Aorta (tissue), 5 donors: ENCODE data around the gene RTEL1. TPM values are rescaled to one million over a fixed set of nuclear protein-coding genes. Genes with fewer than 3 reads are reported as not detected.

Experiments used
- ATAC-seq: fragments of 200-7000 bp; cut with Tn5 transposase; one replicate; pipeline ENCODE4 v1.9.1; 2022; ENCODE audit warnings: moderate library complexity; ENCODE audit not compliant: low FRiP score
- DNase-seq, 2 donors: peaks; one replicate each; pipeline ENCODE4 v3.0.0-alpha.2; 2020
- H3K27ac ChIP-seq, 2 donors: one replicate each; pipeline ENCODE4 v1.5.1; 2013; ENCODE audit warnings: low read length in 2 of 2, mild to moderate bottlenecking in 2 of 2, moderate library complexity in 2 of 2, control low read depth in 1 of 2, inconsistent platforms in 1 of 2, low read depth in 1 of 2
- H3K27me3 ChIP-seq, 2 donors: one replicate each; pipeline ENCODE4 v1.6.1; 2013; ENCODE audit warnings: control low read depth in 1 of 2, low read length in 1 of 2, mild to moderate bottlenecking in 1 of 2, moderate library complexity in 1 of 2; ENCODE audit not compliant: insufficient read depth in 2 of 2, control insufficient read depth in 1 of 2
- H3K36me3 ChIP-seq, 2 donors: one replicate each; pipeline ENCODE4 v1.6.1; 2013; ENCODE audit warnings: control low read depth in 1 of 2, low read length in 1 of 2, mild to moderate bottlenecking in 1 of 2; ENCODE audit not compliant: insufficient read depth in 2 of 2, control insufficient read depth in 1 of 2
- H3K4me1 ChIP-seq, 2 donors: one replicate each; pipeline ENCODE4 v1.6.1; 2013; ENCODE audit warnings: low read length in 2 of 2, control low read depth in 1 of 2, mild to moderate bottlenecking in 1 of 2, moderate library complexity in 1 of 2; ENCODE audit not compliant: insufficient read depth in 2 of 2, control insufficient read depth in 1 of 2
- H3K4me3 ChIP-seq, 2 donors: one replicate each; pipeline ENCODE4 v1.5.1; 2013; ENCODE audit warnings: low read length in 2 of 2, control low read depth in 1 of 2, mild to moderate bottlenecking in 1 of 2
- H3K9me3 ChIP-seq: one replicate; pipeline ENCODE4 v1.6.1; 2013; ENCODE audit warnings: mild to moderate bottlenecking, low read length; ENCODE audit not compliant: control insufficient read depth
- WGBS, 2 donors: extraction: QIAGEN DNeasy Blood & Tissue Kit; methylation state at CpG; one replicate each; pipeline ENCODE4 v1.1.7; 2013; 5-methylcytosine and 5-hydroxymethylcytosine counted together
- intact Hi-C, 2 donors: fragments of 100-400 bp; cut with DNase I; formaldehyde crosslinking; loops; one replicate each; pipeline versions ENCODE4 v1.14.2 to v1.15.0; 2022
- polyA plus RNA-seq, 2 donors: library from polyadenylated mRNA; stranded (reverse); fragments of 200-250 nt; gene quantifications; one replicate each; pipeline ENCODE4 v1.2.3, GENCODE V29; 2013
- total RNA-seq, 2 donors: library from RNA; stranded (reverse); fragmentation: NEBNext Ultra II Directional; extraction: Animal tissue kit (Norgen Biotek cat#: 25700); gene quantifications; one replicate each; pipeline ENCODE4 v1.2.1, GENCODE V29; 2021
- donor health status: healthy with polysubstance abuse.
- donor health status: Bipolar disorder and iron deficiency.
- donor health status: DM: no; HTN: no; CAD: no.
- donor health status: DM: no; HTN: no; CAD: no.
- donor health status: DM: yes; HTN: yes; CAD: no.

Gene RTEL1
- total and polyA plus RNA-seq, 4 donors, result 6.8 to 114 (median 39.3) TPM

GRCh38 chr20:63706852-63707557, 48.9 kb downstream of the RTEL1 start:
- WGBS, 2 donors, result 4 to 5% methylated on average over 51 to 56 of the region's 56 CpGs
- DNase-seq (peak; percentile 64 to 85), ATAC-seq (peak; percentile 32)
- H3K27me3 ChIP-seq, result no peaks in the 10 kb centered on the region
- H3K36me3 ChIP-seq, result peaks cover 0 to 1% of the 10 kb centered on the region in 2 donors
- no peaks in the 10 kb centered on the region for H3K9me3 ChIP-seq
- H3K27ac ChIP-seq, result peak overlapping the region; percentile 6 to 84
- H3K4me3 ChIP-seq, result peak overlapping the region; percentile 93 to 96
- H3K4me1 ChIP-seq, result no peaks in the 10 kb centered on the region
- intact Hi-C loops, result loop anchor here in 1 of 2 donors (1.0 kb wide), 1 partner anchor 49 kb away; the partner anchor contains the start of gene RTEL1

- Histone ChIP-seq H3K4me1 (no peaks in the 10 kb centered on the region), H3K27ac (peak within 1 kb of the TSS; percentile 6 to 84), H3K27me3 (no peaks in the 10 kb centered on the region), H3K36me3 (peaks cover 0 to 1% of the 10 kb centered on the region in 2 donors), H3K9me3 (no peaks in the 10 kb centered on the region), H3K4me3 (peak within 1 kb of the TSS; percentile 93 to 96)
- ATAC-seq (peak; percentile 95), DNase-seq (peak; percentile 94 to 97)
- intact Hi-C loops, result loop anchor here in 1 of 2 donors (1.0 kb wide), 1 partner anchor 49 kb away; the partner anchor contains the start of gene RTEL1
- 0% methylated on average over 44 to 98 of the region's 98 CpGs for WGBS, 2 donors
Observed at GRCh38 chr20:63707558-63708300, 49.6 kb downstream of the RTEL1 start, which contains the start of the genes ARFRP1 and ZGPAT. Gene ARFRP1, minus strand, starts transcription at chr20:63707976. Its CDS starts 885 bp downstream, at chr20:63707091. Gene ZGPAT, plus strand, starts transcription at chr20:63708039. Its CDS starts 542 bp downstream, at chr20:63708581.

- ATAC-seq (no peak), DNase-seq (no peak)
- Histone ChIP-seq H3K9me3 (no peaks in the 10 kb centered on the region), H3K36me3 (peaks cover 0 to 1% of the 10 kb centered on the region in 2 donors), H3K27ac (peak overlapping the region in 1 of 2 donors; percentile 14), H3K4me1 (no peaks in the 10 kb centered on the region), H3K4me3 (peak overlapping the region; percentile 93 to 96), H3K27me3 (no peaks in the 10 kb centered on the region)
- intact Hi-C loops, result no loop called here
- 22 to 23% methylated on average over 59 to 67 of the region's 67 CpGs for WGBS, 2 donors
Observed at GRCh38 chr20:63708301-63709148, 50.4 kb downstream of the RTEL1 start.

GRCh38 chr20:63709149-63709527, 51.0 kb downstream of the RTEL1 start:
- Histone ChIP-seq H3K36me3 (peaks cover 0 to 1% of the 10 kb centered on the region in 2 donors), H3K27ac (no peak overlapping the region), H3K9me3 (no peaks in the 10 kb centered on the region), H3K4me1 (no peaks in the 10 kb centered on the region), H3K27me3 (no peaks in the 10 kb centered on the region), H3K4me3 (no peak overlapping the region)
- no peak for ATAC-seq
- WGBS, 2 donors, result 91 to 93% methylated on average over 17 of the region's 17 CpGs
- DNase-seq, result no peak
- intact Hi-C loops, result no loop called here

GRCh38 chr20:63711085-63711645, 53.1 kb downstream of the RTEL1 start:
- Histone ChIP-seq H3K36me3 (peaks cover 2 to 4% of the 10 kb centered on the region in 2 donors), H3K9me3 (no peaks in the 10 kb centered on the region), H3K27me3 (no peaks in the 10 kb centered on the region), H3K27ac (no peak overlapping the region), H3K4me3 (no peak overlapping the region), H3K4me1 (no peaks in the 10 kb centered on the region)
- 78 to 82% methylated on average over 12 of the region's 12 CpGs for WGBS, 2 donors
- intact Hi-C loops, result no loop called here
- DNase-seq (peak in 1 of 2 donors; percentile 49), ATAC-seq (no peak)

- no peak overlapping the region for H3K4me3 ChIP-seq
- H3K27me3 ChIP-seq, result no peaks in the 10 kb centered on the region
- no peak overlapping the region for H3K27ac ChIP-seq
- intact Hi-C loops, result no loop called here
- ATAC-seq (no peak), DNase-seq (no peak)
- 97% methylated on average over 1 of the region's 1 CpG for WGBS, 2 donors
- H3K4me1 ChIP-seq, result no peaks in the 10 kb centered on the region
- H3K9me3 ChIP-seq, result no peaks in the 10 kb centered on the region
- peaks cover 2 to 4% of the 10 kb centered on the region in 2 donors for H3K36me3 ChIP-seq
Observed at GRCh38 chr20:63712191-63712590, 54.1 kb downstream of the RTEL1 start.

GRCh38 chr20:63714858-63715257, 56.7 kb downstream of the RTEL1 start:
- H3K4me3 ChIP-seq, result no peak overlapping the region
- peaks cover 2 to 7% of the 10 kb centered on the region in 2 donors for H3K36me3 ChIP-seq
- intact Hi-C loops, result no loop called here
- no peaks in the 10 kb centered on the region for H3K4me1 ChIP-seq
- ATAC-seq (no peak), DNase-seq (peak in 1 of 2 donors; percentile 22)
- WGBS, 2 donors, result 97 to 98% methylated on average over 5 of the region's 5 CpGs
- no peaks in the 10 kb centered on the region for H3K27me3 ChIP-seq
- no peak overlapping the region for H3K27ac ChIP-seq
- no peaks in the 10 kb centered on the region for H3K9me3 ChIP-seq

GRCh38 chr20:63718996-63719395, 60.9 kb downstream of the RTEL1 start:
- H3K27me3 ChIP-seq, result no peaks in the 10 kb centered on the region
- H3K4me3 ChIP-seq, result no peak overlapping the region
- no peaks in the 10 kb centered on the region for H3K9me3 ChIP-seq
- DNase-seq (no peak), ATAC-seq (no peak)
- intact Hi-C loops, result no loop called here
- H3K36me3 ChIP-seq, result peaks cover 2 to 12% of the 10 kb centered on the region in 2 donors
- H3K4me1 ChIP-seq, result no peaks in the 10 kb centered on the region
- no peak overlapping the region for H3K27ac ChIP-seq
- 99 to 100% methylated on average over 2 of the region's 2 CpGs for WGBS, 2 donors
